ENCODE measurements around the gene ZNF616. TPM values are rescaled to one million over a fixed set of nuclear protein-coding genes. Genes with fewer than 3 reads are reported as not detected.

ZNF616 gene
- total and polyA plus RNA-seq, 2 donors (not counting 1 experiment from before 2014, with no cell fraction given), result 1.4 to 14.2 TPM

GRCh38 chr19:52170863-52171320 lies 31.2 kb upstream of the ZNF616 start:
- peak overlapping the region; percentile 71 to 100 (median 82) for H3K4me3 ChIP-seq (ENCODE audit: control extremely low read depth in 1 of 5, extremely low read depth in 1 of 5, insufficient read depth in 1 of 5, low read depth in 2 of 5, low read length in 4 of 5)
- H3K36me3 ChIP-seq (replicated peaks in 1 of 2; ENCODE audit: control extremely low read depth in 1 of 2, control insufficient read depth in 1 of 2, extremely low read depth in 1 of 2, insufficient read depth in 2 of 2, low read length in 1 of 2), result peaks cover 9 to 23% of the 10 kb centered on the region in 2 experiments
- intact Hi-C loops (cut with micrococcal nuclease), result loop anchor here (1.0 to 10.0 kb wide), 7 partner anchors 18 to 1696 kb away; partner anchors contain the start of genes MYADM, ZNF320, ZNF432 and ZNF616
- Mint-ChIP-seq H3K9me3 (ENCODE audit: insufficient read depth) (no peaks in the 10 kb centered on the region), H3K4me3 (peak overlapping the region; percentile 98), H3K4me1 (peaks cover 35% of the 10 kb centered on the region), H3K27me3 (no peaks in the 10 kb centered on the region), H3K27ac (peak overlapping the region; percentile 97)
- peak overlapping the region; percentile 97 for H3K9ac ChIP-seq (ENCODE audit: low read length)
- no peaks in the 10 kb centered on the region for H4K20me1 ChIP-seq (ENCODE audit: control insufficient read depth, insufficient read depth, low read length, poor library complexity, severe bottlenecking)
- ChIA-PET CTCF (interaction anchor here (0.6 to 2.1 kb wide), 3 partner anchors 11 to 67 kb away, joined by 3 to 5 read pairs (median 4); no protein-coding TSS in a partner anchor), POLR2A (interaction anchor here (0.6 to 2.8 kb wide), 5 partner anchors 11 to 56 kb away, joined by 3 to 31 read pairs (median 5); partner anchors contain the start of gene PPP2R1A)
- under 1% methylated on average over 22 of the region's 22 CpGs for WGBS (ENCODE audit: insufficient coverage)
- H3K79me2 ChIP-seq (ENCODE audit: control insufficient read depth, insufficient read depth, low read length), result peaks cover 15% of the 10 kb centered on the region
- peak; percentile 8 for ATAC-seq (ENCODE audit: low read depth)
- no peak for TF ChIP-seq EZH2 (IDR thresholded peaks at IDR 0.05; ENCODE audit: borderline replicate concordance, insufficient read depth, low read depth, low read length, poor library complexity, severe bottlenecking)
- TF ChIP-seq, protein P1, sequence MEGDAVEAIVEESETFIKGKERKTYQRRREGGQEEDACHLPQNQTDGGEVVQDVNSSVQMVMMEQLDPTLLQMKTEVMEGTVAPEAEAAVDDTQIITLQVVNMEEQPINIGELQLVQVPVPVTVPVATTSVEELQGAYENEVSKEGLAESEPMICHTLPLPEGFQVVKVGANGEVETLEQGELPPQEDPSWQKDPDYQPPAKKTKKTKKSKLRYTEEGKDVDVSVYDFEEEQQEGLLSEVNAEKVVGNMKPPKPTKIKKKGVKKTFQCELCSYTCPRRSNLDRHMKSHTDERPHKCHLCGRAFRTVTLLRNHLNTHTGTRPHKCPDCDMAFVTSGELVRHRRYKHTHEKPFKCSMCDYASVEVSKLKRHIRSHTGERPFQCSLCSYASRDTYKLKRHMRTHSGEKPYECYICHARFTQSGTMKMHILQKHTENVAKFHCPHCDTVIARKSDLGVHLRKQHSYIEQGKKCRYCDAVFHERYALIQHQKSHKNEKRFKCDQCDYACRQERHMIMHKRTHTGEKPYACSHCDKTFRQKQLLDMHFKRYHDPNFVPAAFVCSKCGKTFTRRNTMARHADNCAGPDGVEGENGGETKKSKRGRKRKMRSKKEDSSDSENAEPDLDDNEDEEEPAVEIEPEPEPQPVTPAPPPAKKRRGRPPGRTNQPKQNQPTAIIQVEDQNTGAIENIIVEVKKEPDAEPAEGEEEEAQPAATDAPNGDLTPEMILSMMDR (IDR thresholded peaks at IDR 0.05), result no peak
- peak overlapping the region; percentile 93 for H2AFZ ChIP-seq (ENCODE audit: insufficient read depth, low read depth, low read length, poor library complexity, severe bottlenecking)
- no peak for DNase-seq
- H3K4me1 ChIP-seq (ENCODE audit: control insufficient read depth in 2 of 2, insufficient read depth in 2 of 2, low read length in 2 of 2), result peaks cover 17 to 20% of the 10 kb centered on the region in 2 donors
- peak overlapping the region; percentile 66 to 90 for H3K27ac ChIP-seq (ENCODE audit: low read length in 2 of 2)
- peak overlapping the region; percentile 96 for H3K4me2 ChIP-seq (replicated peaks; ENCODE audit: low read depth, low read length, poor library complexity, severe bottlenecking)
- peaks cover 0 to 5% (median 0%) of the 10 kb centered on the region in 3 donors for H3K9me3 ChIP-seq (ENCODE audit: control extremely low read depth in 1 of 3, control insufficient read depth in 2 of 3, insufficient read depth in 1 of 3, low read length in 2 of 3)
- no peaks in the 10 kb centered on the region for H3K27me3 ChIP-seq (replicated peaks in 1 of 4; ENCODE audit: control extremely low read depth in 1 of 4, control insufficient read depth in 3 of 4, insufficient read depth in 4 of 4, low read length in 3 of 4)

DNA sequence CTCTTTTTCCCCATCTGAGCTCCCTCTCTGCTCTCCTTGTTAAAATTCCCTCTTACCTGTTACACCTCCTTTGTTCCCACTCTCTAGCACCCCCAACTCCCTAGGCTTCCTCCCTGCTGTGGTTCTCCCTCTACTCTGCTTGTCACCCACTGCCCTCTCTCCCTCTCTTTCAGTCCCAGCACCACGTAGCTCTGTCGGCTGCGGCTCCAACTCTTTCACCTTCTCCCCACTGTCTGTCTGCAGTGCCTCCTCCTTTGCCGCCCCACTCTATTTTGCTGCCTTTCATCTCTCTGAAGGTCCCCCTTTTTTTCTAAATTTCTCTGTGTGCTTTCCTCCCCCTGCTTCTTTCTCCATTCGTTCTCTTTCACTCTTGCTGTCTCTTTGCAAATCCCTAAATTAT lies 30.6 kb upstream of the ZNF616 start:
- H3K79me2 ChIP-seq (ENCODE audit: control insufficient read depth, insufficient read depth, low read length), result peaks cover 15% of the 10 kb centered on the region
- H3K36me3 ChIP-seq (replicated peaks in 1 of 2; ENCODE audit: control extremely low read depth in 1 of 2, control insufficient read depth in 1 of 2, extremely low read depth in 1 of 2, insufficient read depth in 2 of 2, low read length in 1 of 2), result peaks cover 12 to 27% of the 10 kb centered on the region in 2 experiments
- DNase-seq (no peak), ATAC-seq (ENCODE audit: low read depth) (no peak)
- peaks cover 0 to 5% (median 0%) of the 10 kb centered on the region in 3 donors for H3K9me3 ChIP-seq (ENCODE audit: control extremely low read depth in 1 of 3, control insufficient read depth in 2 of 3, insufficient read depth in 1 of 3, low read length in 2 of 3)
- H2AFZ ChIP-seq (ENCODE audit: insufficient read depth, low read depth, low read length, poor library complexity, severe bottlenecking), result peak overlapping the region; percentile 93
- TF ChIP-seq, protein P1 (IDR thresholded peaks at IDR 0.05), result no peak
- TF ChIP-seq EZH2 (IDR thresholded peaks at IDR 0.05; ENCODE audit: borderline replicate concordance, insufficient read depth, low read depth, low read length, poor library complexity, severe bottlenecking), result no peak
- H3K27ac ChIP-seq (ENCODE audit: low read length in 2 of 2), result peak overlapping the region in 1 of 2 donors; percentile 90
- ChIA-PET CTCF (no interaction called here), POLR2A (no interaction called here)
- Mint-ChIP-seq H3K27ac (peak overlapping the region; percentile 97), H3K4me3 (peak overlapping the region; percentile 98), H3K9me3 (ENCODE audit: insufficient read depth) (no peaks in the 10 kb centered on the region), H3K4me1 (peaks cover 35% of the 10 kb centered on the region), H3K27me3 (no peaks in the 10 kb centered on the region)
- H3K4me2 ChIP-seq (replicated peaks; ENCODE audit: low read depth, low read length, poor library complexity, severe bottlenecking), result peak overlapping the region; percentile 96
- 33% methylated on average over 5 of the region's 5 CpGs for WGBS (ENCODE audit: insufficient coverage)
- no peaks in the 10 kb centered on the region for H3K27me3 ChIP-seq (replicated peaks in 1 of 4; ENCODE audit: control extremely low read depth in 1 of 4, control insufficient read depth in 3 of 4, insufficient read depth in 4 of 4, low read length in 3 of 4)
- intact Hi-C loops (cut with micrococcal nuclease), result loop anchor here (5.0 to 10.0 kb wide), 2 partner anchors 126 to 1697 kb away; partner anchors contain the start of genes MYADM and ZNF432
- no peaks in the 10 kb centered on the region for H4K20me1 ChIP-seq (ENCODE audit: control insufficient read depth, insufficient read depth, low read length, poor library complexity, severe bottlenecking)
- peak overlapping the region; percentile 97 for H3K9ac ChIP-seq (ENCODE audit: low read length)
- peak overlapping the region; percentile 71 to 100 (median 82) for H3K4me3 ChIP-seq (ENCODE audit: control extremely low read depth in 1 of 5, extremely low read depth in 1 of 5, insufficient read depth in 1 of 5, low read depth in 2 of 5, low read length in 4 of 5)
- H3K4me1 ChIP-seq (ENCODE audit: control insufficient read depth in 2 of 2, insufficient read depth in 2 of 2, low read length in 2 of 2), result peaks cover 17 to 20% of the 10 kb centered on the region in 2 donors

Measured in B cell (primary cell).